HG02798 (cell line): ENCODE measurements around the gene TIGD1.

Source experiments
- ATAC-seq: cut with Tn5 transposase; IDR thresholded peaks from one replicate; pipeline ENCODE4 v1.9.1; 2021; ENCODE audit warnings: mild to moderate bottlenecking; ENCODE audit not compliant: unreplicated experiment, poor library complexity

TIGD1 gene

GRCh38 chr2:232504438-232504837, 45.9 kb downstream of the TIGD1 start:
- ATAC-seq = no peak

DNA sequence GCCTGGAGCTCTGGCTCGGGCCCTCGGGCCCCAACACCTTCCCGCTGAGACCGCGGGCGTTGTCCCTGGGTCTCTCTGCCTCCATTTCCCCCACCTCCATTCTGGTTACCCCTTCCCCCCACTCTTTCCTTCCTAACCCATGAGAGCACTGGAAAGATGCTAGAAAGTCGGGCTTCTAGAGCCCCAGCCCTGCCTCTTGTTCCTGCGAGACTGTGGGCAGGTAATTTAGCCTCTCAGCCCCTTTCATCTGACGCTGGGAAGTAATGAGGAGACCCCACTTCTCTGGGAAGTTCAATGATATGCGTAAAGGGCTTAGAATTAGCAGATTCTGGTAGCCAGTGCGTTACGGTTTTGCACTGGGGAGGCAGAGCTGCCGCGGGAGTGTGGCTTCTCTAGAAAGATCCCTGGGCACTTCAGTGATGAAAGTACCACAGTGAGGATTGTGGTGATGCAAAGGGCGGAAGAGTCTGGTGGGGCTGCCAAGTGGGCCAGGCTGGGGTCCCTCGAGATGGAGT, 46.5 kb downstream of the TIGD1 start:
- no peak for ATAC-seq

DNA sequence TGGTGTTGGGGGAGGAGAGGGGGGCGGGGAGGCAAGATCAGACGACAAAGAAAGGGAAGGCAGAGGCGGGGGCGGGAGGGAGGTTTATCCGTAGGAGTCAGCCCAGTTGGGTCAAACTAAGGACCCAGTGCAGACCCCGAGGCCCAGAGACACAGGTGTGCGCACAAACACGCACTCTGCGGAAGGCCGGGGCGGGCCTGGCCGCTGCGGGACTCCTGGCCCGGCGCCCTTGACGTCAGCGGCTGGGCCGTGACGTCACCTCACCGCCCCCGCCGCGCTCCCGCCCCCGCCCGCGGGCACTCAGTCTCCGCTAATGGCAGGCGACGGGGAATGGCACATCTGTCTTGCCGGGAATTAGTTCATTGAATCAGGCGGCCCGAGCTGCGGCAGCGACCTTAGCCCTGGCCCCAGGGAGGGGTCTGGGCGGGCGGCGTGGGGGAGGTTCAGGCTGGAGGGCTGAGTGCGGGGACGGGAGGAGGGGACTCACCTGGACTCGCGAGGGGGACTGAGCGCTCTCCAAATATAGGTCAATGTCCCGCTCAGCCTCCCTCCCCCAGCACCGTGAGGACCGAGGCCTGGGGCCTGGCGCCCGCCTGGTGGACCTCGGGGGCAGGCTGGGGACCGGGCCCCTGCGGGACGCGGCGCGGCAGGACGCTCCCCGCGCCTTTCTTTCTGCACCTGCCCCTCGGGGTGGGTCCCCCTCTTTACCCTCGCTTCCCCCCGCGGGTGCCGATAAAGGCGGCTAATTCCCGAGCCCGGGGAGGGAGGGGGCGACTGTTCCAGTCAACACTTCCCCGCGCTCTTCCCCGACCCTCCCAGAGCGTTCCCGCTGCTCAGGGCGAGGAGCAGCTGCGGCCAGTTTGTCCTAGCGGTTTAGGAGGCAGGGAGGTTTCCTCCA, 47.2 kb downstream of the TIGD1 start:
- ATAC-seq = no peak

DNA sequence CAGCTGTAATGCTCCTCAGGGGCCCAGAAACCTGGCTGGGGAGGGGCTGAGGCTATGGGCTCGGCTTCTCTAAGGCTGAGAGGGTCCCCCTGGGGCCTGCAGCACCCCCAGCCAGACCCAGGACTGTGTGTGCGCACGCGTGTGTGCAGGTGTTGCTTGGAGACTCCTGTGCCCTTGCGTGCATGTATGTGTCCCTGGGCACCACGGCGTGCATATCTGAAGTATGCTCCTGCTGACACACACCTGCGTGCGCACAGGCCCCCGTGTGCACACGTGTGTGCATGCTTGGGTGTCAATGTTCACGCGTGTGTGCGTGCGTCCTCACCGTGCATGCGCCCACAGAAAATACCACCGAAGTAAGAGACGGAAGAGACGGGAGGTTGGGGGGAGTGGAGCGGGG, 47.8 kb downstream of the TIGD1 start:
- ATAC-seq = no peak

- no peak for ATAC-seq
Measured at GRCh38 chr2:232501794-232502390, 48.5 kb downstream of the TIGD1 start.

DNA sequence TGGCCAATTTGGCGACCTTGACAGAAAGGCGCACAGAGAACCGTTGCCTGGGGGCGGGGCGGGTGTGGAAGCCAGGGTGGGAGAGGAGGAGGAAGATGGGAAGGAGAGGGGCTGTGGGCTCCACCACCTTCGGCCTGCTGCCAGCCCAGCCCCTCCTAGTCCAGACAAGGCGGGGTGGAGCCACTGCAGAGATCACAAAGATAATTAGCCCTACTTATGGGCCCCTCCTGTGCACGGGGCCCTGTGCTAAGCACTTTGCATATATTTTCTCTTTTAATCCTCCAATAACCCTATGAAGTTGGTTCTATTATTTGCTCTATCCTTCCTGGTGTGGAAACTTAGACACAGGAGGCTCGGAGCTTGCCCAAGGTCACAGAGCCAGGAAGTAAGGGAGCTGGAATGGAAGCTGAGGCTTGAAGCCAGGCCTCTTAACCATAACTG, 49.0 kb downstream of the TIGD1 start:
- no peak for ATAC-seq

GRCh38 chr2:232498452-232498851, 51.9 kb downstream of the TIGD1 start:
- no peak for ATAC-seq
